ENCODE measurements around the gene MAN2B2. TPM values are rescaled to one million over a fixed set of nuclear protein-coding genes. Genes with fewer than 3 reads are reported as not detected.

The MAN2B2 gene
- total RNA-seq, 1 experiment from 2014 or later = 34.4 TPM

GRCh38 chr4:6640292-6641163, 65.5 kb downstream of the MAN2B2 start, which contains the start of gene MRFAP1:
Gene MRFAP1 (plus strand): TSS chr4:6640685. CDS start chr4:6640863, 178 bp downstream.
- intact Hi-C loops (cut with micrococcal nuclease; ENCODE audit: unreplicated experiment) (no loop called here), in situ Hi-C loops (cut with HindIII; ENCODE audit: low pct_unique_long_range_greater_than_20kb, low sequenced_read_pairs) (no loop called here)
- BruUV-seq (replicated peaks) = no TSS peak
- Histone ChIP-seq H3K4me3 (ENCODE audit: low read depth in 2 of 2, low read length in 2 of 2) (peak within 1 kb of the TSS; percentile 89 to 90), H3K9me3 (ENCODE audit: control insufficient read depth, insufficient read depth, low read depth, low read length) (no peaks in the 10 kb centered on the region), H3K27me3 (ENCODE audit: control insufficient read depth, insufficient read depth, low read length) (no peaks in the 10 kb centered on the region), H3K4me1 (ENCODE audit: control insufficient read depth, insufficient read depth, low read length) (peaks cover 7% of the 10 kb centered on the region), H3K36me3 (ENCODE audit: control insufficient read depth, insufficient read depth, low read length) (peaks cover 19% of the 10 kb centered on the region), H3K27ac (ENCODE audit: low read length) (peak within 1 kb of the TSS; percentile 97)
- TF ChIP-seq SIN3A (IDR thresholded peaks at IDR 0.05; ENCODE audit: borderline replicate concordance, insufficient read depth, low read depth, low read length) = 0 out of 2 replicates have a peak, but pooled peaks have one; percentile 26
- peak; percentile 88 for TF ChIP-seq POLR2AphosphoS5 (IDR thresholded peaks at IDR 0.05; ENCODE audit: low read depth, low read length)
- TF ChIP-seq CTCF (IDR thresholded peaks at IDR 0.05) = no peak
- ChIA-PET POLR2A (interaction anchor here (0.6 kb wide), 2 partner anchors 297 to 1263 kb away, joined by 3 to 8 read pairs; no protein-coding TSS in a partner anchor), CTCF (interaction anchor here (0.7 kb wide), 1 partner anchor 525 kb away, joined by 3 read pairs; no protein-coding TSS in a partner anchor)
- ATAC-seq (peak; percentile 90), DNase-seq (ENCODE audit: low read depth, low spot score) (peak; percentile 61)

GRCh38 chr4:6641164-6641970, 66.4 kb downstream of the MAN2B2 start:
- intact Hi-C loops (cut with micrococcal nuclease; ENCODE audit: unreplicated experiment) (no loop called here), in situ Hi-C loops (cut with HindIII; ENCODE audit: low pct_unique_long_range_greater_than_20kb, low sequenced_read_pairs) (no loop called here)
- peaks cover 7% of the 10 kb centered on the region for H3K4me1 ChIP-seq (ENCODE audit: control insufficient read depth, insufficient read depth, low read length)
- peak; percentile 11; the same call in 1 of the 2 replicates for ATAC-seq
- no TSS peak for BruUV-seq (replicated peaks)
- ChIA-PET CTCF (no interaction called here), POLR2A (no interaction called here)
- peak overlapping the region; percentile 97 for H3K27ac ChIP-seq (ENCODE audit: low read length)
- peaks cover 19% of the 10 kb centered on the region for H3K36me3 ChIP-seq (ENCODE audit: control insufficient read depth, insufficient read depth, low read length)
- H3K9me3 ChIP-seq (ENCODE audit: control insufficient read depth, insufficient read depth, low read depth, low read length) = no peaks in the 10 kb centered on the region
- TF ChIP-seq TCF7L2 (IDR thresholded peaks at IDR 0.05; ENCODE audit: low read depth, low read length) (no peak), POLR2AphosphoS5 (IDR thresholded peaks at IDR 0.05; ENCODE audit: low read depth, low read length) (no peak), SIN3A (IDR thresholded peaks at IDR 0.05; ENCODE audit: borderline replicate concordance, insufficient read depth, low read depth, low read length) (no peak), CTCF (IDR thresholded peaks at IDR 0.05) (no peak)
- TF ChIP-seq, protein P1, sequence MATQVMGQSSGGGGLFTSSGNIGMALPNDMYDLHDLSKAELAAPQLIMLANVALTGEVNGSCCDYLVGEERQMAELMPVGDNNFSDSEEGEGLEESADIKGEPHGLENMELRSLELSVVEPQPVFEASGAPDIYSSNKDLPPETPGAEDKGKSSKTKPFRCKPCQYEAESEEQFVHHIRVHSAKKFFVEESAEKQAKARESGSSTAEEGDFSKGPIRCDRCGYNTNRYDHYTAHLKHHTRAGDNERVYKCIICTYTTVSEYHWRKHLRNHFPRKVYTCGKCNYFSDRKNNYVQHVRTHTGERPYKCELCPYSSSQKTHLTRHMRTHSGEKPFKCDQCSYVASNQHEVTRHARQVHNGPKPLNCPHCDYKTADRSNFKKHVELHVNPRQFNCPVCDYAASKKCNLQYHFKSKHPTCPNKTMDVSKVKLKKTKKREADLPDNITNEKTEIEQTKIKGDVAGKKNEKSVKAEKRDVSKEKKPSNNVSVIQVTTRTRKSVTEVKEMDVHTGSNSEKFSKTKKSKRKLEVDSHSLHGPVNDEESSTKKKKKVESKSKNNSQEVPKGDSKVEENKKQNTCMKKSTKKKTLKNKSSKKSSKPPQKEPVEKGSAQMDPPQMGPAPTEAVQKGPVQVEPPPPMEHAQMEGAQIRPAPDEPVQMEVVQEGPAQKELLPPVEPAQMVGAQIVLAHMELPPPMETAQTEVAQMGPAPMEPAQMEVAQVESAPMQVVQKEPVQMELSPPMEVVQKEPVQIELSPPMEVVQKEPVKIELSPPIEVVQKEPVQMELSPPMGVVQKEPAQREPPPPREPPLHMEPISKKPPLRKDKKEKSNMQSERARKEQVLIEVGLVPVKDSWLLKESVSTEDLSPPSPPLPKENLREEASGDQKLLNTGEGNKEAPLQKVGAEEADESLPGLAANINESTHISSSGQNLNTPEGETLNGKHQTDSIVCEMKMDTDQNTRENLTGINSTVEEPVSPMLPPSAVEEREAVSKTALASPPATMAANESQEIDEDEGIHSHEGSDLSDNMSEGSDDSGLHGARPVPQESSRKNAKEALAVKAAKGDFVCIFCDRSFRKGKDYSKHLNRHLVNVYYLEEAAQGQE (IDR thresholded peaks at IDR 0.05; ENCODE audit: insufficient read depth in 1 of 2, low read depth in 2 of 2, low read length in 1 of 2) = no peak
- no peaks in the 10 kb centered on the region for H3K27me3 ChIP-seq (ENCODE audit: control insufficient read depth, insufficient read depth, low read length)
- peak overlapping the region; percentile 89 to 90 for H3K4me3 ChIP-seq (ENCODE audit: low read depth in 2 of 2, low read length in 2 of 2)
- no peak for DNase-seq (ENCODE audit: low read depth, low spot score)

Data from Panc1 (cell line).